Measurements from ENCODE around the gene CPNE5. TPM values are rescaled to one million over a fixed set of nuclear protein-coding genes. Genes with fewer than 3 reads are reported as not detected.
A peak's percentile ranks its signal among the peaks of the same experiment; 100 is the strongest.

CPNE5 gene
- total and polyA plus RNA-seq, 9 of the 15 experiments (the other 6 are each of a cell fraction or from before 2014, with no cell fraction given): 0.14 to 1.0 (median 0.46) TPM; not detected in 2

DNA sequence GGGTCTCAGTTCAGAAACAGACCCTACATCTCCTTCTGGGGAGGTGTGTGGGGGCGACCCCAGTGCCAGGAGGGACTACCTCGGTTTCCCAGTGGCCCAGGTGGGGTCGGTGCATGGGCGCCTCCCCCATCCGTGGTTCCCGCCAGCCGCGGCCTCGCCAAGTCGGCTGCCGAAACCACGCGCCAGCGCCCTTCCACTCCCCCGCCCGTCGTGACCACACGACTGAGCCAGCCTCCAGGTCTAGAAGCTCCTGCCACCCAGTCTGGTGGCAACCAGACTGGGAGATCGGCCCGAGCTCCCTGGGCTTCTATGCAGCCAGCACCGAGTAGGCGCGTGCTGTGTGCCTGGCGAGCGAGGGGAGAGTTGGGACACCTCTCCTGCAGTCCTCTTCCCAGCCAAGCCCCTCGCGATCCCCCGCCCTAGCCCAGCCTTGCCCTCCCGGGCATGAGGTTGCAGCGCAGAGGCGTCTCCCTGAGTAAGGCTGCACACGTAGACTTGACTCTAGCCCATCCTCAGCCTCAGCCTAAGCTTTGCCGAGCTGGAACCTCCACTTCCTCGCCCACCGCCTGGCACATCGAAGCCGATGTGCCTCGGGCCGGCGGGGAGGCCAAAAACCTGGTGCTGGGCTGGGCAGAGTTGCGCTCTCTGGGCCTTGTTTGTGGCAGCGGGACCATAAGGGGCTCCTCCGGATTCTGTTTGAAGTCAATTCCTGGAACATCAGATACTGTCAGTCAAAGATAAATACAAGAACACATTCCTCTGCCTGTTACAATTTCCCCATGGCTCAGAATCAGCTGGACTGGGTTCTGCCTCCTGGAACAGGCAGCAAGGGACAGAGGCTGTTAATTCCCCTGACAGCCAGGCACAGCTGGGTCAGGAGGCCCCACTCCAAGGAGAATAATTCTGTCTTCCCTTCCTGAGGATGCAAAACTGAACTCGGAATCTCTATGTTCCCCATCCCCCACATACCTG is 1.5 kb upstream of the CPNE5 start (continued):
- TF ChIP-seq, protein P1, sequence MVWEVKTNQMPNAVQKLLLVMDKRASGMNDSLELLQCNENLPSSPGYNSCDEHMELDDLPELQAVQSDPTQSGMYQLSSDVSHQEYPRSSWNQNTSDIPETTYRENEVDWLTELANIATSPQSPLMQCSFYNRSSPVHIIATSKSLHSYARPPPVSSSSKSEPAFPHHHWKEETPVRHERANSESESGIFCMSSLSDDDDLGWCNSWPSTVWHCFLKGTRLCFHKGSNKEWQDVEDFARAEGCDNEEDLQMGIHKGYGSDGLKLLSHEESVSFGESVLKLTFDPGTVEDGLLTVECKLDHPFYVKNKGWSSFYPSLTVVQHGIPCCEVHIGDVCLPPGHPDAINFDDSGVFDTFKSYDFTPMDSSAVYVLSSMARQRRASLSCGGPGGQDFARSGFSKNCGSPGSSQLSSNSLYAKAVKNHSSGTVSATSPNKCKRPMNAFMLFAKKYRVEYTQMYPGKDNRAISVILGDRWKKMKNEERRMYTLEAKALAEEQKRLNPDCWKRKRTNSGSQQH (CRISPR knock-in tag; IDR thresholded peaks at IDR 0.05): no peak
- TF ChIP-seq ZKSCAN1 (IDR thresholded peaks at IDR 0.05; ENCODE audit: low read depth, low read length) (no peak), ZEB2 (IDR thresholded peaks at IDR 0.05) (no peak), MCM3 (IDR thresholded peaks at IDR 0.05) (no peak), KAT2B (IDR thresholded peaks at IDR 0.05; ENCODE audit: low read depth, low read length) (no peak), TRIM24 (IDR thresholded peaks at IDR 0.05) (no peak), ZFP36 (IDR thresholded peaks at IDR 0.05; ENCODE audit: low read depth, low read length, partially characterized antibody) (no peak), GATA2 (CRISPR knock-in tag; IDR thresholded peaks at IDR 0.05) (no peak), PHB (CRISPR knock-in tag; IDR thresholded peaks at IDR 0.05) (no peak), ESRRB (CRISPR knock-in tag; IDR thresholded peaks at IDR 0.05; ENCODE audit: borderline replicate concordance) (no peak), ZNF77 (CRISPR knock-in tag; IDR thresholded peaks at IDR 0.05) (no peak), HMGN3 (IDR thresholded peaks at IDR 0.05; ENCODE audit: borderline replicate concordance, extremely low read depth, insufficient read length, low read depth, low read length) (peak; percentile 45), ZNF184 (CRISPR knock-in tag; IDR thresholded peaks at IDR 0.05) (no peak), KDM4B (IDR thresholded peaks at IDR 0.05; ENCODE audit: borderline replicate concordance in 2 of 2, low read depth in 1 of 2) (no peak)
- TF ChIP-seq, protein P2, sequence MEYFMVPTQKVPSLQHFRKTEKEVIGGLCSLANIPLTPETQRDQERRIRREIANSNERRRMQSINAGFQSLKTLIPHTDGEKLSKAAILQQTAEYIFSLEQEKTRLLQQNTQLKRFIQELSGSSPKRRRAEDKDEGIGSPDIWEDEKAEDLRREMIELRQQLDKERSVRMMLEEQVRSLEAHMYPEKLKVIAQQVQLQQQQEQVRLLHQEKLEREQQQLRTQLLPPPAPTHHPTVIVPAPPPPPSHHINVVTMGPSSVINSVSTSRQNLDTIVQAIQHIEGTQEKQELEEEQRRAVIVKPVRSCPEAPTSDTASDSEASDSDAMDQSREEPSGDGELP (CRISPR knock-in tag; IDR thresholded peaks at IDR 0.05; ENCODE audit: borderline replicate concordance): peak; percentile 58; the same call in 1 of the 2 replicates
- TF ChIP-seq, protein P3, sequence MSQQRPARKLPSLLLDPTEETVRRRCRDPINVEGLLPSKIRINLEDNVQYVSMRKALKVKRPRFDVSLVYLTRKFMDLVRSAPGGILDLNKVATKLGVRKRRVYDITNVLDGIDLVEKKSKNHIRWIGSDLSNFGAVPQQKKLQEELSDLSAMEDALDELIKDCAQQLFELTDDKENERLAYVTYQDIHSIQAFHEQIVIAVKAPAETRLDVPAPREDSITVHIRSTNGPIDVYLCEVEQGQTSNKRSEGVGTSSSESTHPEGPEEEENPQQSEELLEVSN (IDR thresholded peaks at IDR 0.05; ENCODE audit: borderline replicate concordance in 1 of 2, extremely low read depth in 1 of 2, insufficient read depth in 1 of 2, insufficient read length in 1 of 2, low read depth in 1 of 2, low read length in 1 of 2, poor library complexity in 1 of 2, severe bottlenecking in 1 of 2): peak in 1 of 2 experiments; percentile 20
